Fibroblast of skin of abdomen (primary cell): ENCODE measurements around the gene UBE2Z. TPM values are rescaled to one million over a fixed set of nuclear protein-coding genes. Genes with fewer than 3 reads are reported as not detected.
A peak's percentile ranks its signal among the peaks of the same experiment; 100 is the strongest.
"Not testable (repeated sequence)": the region's sequence is repeated elsewhere in the genome, so short reads cannot be mapped to it uniquely, and the experiment has no call there.

Source experiments
- DNase-seq: peaks from one replicate; pipeline ENCODE4 v3.0.0-alpha.2; 2013
- polyA plus RNA-seq, 2 experiments: library from polyadenylated mRNA; unstranded; fragments of 120-200 nt; gene quantifications; one replicate each; pipeline ENCODE4 v1.2.1, GENCODE V29; 2013; ENCODE audit not compliant: insufficient read length in 2 of 2

UBE2Z gene
- 103 TPM for polyA plus RNA-seq (2013, experiment 1 of 2; ENCODE audit: insufficient read length)
- polyA plus RNA-seq (2013, experiment 2 of 2; ENCODE audit: insufficient read length) = 102 TPM

DNA sequence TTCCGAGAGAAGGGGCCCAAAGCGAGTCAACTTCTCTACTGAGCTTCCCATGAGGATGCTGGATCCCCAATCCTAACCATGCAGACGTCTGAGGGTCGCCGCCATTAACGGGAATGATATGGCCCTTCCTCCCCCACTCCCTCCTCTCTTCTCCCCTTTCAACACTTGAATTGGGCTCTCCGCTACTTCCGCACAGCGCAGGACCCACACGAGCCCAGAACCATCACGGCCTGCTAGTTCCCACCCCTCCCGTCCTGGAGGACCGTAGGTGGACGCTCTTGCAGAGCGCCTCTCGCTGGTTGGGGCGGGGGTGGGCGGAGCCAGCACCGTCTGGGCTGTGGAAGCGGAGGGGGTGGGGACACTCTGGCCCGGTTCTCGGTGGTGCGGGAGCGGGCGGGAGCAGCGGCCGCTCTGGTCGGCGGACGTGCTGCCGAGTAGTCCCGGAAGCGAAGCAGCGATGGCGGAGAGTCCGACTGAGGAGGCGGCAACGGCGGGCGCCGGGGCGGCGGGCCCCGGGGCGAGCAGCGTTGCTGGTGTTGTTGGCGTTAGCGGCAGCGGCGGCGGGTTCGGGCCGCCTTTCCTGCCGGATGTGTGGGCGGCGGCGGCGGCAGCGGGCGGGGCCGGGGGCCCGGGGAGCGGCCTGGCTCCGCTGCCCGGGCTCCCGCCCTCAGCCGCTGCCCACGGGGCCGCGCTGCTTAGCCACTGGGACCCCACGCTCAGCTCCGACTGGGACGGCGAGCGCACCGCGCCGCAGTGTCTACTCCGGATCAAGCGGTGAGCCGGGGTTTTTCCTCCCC, at the start of gene UBE2Z:
UBE2Z (plus strand) TSS at position 361 of the 797 bp plus-strand sequence; CDS start at position 458, 97 bp downstream.
- DNase-seq = peak; percentile 96

DNA sequence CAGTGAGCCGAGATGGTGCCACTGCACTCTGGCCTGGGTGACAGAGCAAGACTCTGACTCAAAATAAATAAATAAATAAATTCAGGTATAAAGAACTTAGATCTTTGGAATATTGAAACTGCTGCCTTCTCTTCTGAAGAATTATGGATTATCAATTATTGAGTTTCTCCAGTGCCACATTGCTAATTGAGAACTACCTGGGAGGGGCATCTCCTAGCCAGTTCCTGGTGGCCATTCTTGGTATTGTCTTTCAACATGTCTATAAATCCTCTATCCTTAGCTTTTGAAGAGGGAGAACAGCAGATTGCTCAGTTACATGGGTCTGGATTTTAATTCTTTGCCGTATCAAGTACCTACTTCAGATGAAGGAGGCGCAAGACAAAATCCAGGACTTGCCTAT, 48.2 kb upstream of the UBE2Z start:
- DNase-seq = no peak

DNA sequence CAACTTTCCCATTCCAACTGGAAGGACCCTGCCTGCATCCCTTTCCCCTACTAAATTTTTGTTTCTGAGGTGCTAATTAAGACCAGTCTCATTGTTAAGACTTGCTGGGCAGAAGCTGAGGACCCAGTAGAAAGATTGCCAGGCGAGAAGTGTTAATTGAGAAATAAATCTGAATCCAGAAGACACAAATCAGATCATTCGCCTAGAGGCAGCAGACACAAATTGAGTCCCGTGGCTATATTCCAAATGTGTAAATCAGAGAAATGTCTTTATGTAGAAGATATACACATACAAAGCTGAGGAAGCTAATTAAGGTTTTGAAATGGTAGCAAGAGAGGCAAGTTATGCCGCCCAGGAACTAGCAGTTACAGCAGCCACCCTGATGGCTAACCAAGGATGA, 47.8 kb upstream of the UBE2Z start:
- DNase-seq = no peak

DNA sequence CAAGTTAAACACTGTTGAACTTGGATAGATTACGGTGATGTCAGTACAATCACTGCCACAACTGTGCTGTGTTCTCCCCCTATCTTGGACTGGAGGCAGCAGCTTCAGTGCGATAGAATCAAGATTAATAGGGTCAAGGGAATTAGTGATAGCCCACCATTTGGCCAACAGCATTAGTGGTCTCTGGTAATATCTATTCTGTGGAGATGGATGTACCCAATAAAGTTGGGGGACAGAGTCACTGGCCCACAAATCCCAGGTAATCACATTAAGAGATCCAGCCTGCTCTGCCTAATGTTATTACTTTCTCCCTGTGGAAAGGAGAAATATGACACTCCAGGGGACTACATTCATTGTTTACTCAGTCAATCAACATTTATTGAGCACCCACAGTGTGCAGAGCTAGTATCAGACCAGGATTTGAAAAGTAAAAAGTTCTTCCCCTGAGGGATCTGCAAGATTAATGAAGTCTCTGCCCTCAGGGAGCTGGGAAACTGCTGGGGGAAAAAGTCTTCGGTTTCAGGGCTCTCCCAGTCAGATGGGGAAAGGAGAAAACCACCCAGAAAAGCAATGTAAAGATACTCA, 39.2 kb upstream of the UBE2Z start:
- DNase-seq = no peak

DNA sequence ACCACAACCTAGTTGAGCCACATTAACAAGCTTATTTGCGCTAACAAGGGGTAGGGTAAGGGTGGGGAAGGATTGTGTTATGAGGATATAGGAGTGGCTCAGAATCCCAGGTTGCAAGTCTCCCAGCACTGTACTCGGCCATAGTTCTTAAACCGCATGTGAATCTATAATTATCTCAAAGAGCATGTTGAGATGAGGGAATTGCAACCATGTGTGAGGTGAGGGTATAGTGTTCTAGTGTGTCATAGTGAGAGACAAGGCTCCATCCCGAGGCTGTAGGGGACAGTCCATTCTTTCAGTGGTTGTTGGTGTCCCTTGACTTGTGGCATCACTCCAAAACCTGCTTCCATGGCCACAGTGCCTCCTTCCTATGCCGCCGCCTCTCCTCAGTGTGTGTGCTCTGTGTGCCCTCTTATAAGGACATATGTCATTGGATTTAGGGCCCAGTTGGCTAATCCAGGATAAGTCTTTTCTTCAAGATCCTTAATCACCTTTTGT, 38.3 kb upstream of the UBE2Z start:
- DNase-seq = no peak

DNA sequence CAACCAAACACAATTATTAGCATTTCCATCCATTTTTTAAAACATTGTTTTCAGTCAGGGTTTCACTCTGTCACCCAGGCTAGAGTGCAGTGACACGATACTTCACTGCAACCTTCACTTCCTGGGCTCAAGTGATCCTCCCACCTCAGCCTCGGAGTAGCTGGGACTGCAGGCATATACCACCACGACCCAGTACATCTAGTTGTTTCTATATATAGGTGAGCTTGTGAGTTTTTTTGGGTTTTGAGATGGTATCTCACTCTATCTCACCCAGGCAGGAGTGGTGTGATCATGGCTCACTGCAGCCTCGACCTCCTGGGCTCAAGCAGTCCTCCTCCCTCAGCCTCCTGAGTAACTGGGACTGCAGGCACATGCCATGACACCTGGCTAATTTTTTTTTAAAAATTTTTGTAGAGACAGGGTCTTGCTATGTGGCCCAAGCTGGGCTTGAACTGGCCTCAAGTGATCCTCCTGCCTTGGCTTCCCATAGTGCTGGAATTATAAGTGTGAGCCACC, 37.1 kb upstream of the UBE2Z start:
- no peak for DNase-seq

DNA sequence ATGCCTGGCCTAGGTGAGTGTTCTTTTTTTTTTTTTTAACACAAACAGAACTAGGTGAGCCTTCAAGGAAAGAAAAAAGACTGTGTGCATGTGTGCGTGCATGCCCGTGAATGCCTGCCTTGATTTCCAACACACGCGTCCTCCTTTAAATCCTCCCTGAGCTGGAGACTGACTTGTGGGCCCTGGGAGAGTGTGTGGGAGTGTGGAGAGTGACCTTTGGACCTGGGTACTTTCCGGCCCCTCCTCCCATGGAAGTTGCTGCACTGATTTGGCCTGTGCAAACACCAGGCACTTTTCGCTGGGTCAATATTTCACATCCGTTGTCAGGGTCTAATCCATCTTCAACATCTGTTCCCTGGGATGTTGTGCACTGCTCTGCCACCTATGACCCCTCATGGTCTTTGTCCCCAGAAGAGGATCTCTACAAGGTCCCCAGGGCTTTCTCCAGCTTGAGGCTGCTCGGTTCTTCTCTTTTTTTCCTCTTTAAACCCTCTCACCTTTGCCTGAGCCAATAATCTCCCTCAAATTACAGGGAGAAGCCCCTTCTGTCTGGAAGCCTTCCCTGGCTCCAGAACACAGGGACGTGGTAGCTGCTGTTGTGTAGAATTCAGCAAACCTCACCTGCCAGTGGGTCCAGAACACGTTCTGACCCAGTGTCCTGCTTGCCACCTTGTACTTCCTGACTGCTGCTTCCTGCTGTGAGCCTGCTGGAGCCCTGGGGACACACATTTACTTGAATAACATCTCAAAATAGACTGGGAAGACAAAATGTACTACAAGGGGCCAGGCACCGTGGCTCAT, 36.5 kb upstream of the UBE2Z start:
- DNase-seq = no peak

DNA sequence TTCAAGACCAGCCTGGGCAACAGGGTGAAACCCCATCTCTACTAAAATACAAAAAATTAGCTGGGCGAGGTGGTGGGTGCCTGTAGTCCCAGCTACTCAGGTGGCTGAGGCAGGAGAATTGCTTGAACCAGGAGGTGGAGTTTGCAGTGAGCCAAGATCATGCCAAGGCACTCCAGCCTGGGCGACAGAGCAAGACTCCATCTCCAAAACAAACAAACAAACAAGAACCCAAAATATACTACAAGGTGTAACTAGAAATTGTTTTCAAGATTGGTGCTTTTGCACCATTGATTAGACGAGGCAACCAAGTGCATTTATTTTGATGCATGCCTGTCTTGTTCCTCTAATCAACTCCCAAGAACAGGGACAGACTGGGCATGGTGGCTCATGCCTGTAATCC, 35.8 kb upstream of the UBE2Z start:
- DNase-seq = not testable (repeated sequence)

DNA sequence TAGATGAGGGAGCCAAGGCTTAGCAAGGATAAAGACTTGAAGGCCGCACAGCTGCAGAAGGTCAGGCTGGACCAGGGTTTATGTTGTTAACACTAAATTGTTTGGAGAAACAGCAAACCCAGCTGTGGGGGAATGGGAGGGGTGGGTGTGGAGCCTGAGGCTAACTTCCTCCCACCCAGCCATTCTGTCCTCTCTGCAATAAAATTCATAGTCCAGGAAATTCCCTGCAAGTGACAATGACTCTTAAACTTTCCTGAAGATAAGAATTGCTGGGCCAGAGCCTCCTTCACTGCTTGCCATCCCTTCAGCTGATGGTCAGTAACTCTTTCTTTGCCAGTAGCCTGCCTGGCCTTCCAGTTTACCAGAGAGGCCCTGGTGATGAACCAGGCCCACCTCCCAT, 35.0 kb upstream of the UBE2Z start:
- DNase-seq = no peak

DNA sequence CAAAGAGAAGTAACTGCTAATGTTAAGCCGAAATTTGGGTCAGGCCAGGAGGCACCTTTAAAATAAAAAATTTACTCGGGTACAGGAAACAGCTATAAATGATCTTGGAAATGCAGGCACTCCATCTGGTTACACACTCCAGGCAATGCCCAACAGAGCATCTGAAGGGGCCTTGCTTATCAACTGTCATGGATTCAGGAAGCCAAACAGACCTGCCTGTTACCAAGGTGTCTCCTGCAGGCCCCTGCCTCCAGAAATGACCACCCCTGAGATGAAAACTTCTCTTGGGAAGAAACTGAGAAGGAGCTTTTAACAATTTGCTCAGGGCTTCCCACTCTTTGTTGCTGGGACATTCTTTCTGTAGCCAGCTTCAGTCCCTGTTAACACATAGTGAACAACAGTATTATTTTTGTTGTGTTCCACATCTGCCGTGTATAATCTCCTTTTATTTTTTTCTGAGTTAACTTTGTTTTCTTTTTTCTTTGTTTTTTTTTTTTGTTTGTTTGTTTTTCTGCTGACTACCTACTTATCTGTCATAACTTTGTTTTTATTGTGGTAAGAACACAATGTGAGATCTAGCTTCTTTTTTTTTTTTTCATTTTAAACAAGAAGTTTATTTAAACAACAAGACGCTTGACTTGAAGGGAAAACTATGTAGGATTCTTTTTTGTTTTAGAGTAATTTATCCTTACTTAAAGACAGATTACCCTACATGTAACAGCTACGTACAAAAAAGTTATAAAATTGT, 34.3 kb upstream of the UBE2Z start:
- no peak for DNase-seq

DNA sequence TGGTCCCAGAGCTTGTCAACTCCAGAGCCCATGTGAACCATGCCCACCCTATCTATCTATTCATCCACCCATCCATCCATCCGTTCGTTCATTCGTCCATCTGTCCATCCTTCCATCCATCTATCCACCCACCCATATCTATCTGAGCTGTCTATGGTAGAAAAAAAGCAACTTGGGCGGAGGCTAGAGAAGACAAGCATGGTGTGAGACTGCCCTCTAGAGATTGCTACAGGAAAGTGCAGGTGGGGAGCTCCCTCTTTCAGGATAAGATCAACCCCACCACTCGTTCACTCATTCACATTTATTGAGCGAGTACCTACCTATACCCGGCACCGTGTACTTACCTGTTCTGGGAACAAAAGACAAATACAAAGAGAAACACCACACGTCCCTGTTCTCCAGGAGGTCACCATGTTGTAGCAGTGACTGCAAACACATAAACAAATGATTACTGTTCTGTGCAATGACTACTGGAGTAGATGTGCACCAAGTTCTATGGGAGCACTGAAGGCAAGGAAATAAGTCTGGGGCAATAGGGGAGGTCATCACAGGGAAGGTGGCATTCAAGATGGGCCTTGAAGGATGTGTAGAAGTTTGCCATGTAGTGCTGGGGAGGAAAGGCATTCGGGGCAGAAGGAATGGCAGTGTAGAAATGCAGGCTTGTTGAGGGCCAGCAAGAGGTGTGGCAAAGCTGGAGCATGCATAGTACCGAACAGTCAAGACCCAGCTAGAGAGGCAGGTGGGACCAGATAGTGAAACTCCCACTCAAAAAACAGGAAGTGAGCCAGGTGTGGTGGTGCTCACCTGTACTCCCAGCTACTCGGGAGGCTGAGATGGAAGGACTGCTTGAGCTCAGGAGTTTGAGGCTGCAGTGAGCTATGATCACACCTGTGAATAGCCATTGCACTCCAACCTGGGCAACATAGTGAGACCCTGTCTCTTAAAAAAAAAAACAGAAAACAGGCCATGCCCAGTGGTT, 29.0 kb upstream of the UBE2Z start:
- peak; percentile 57 for DNase-seq

DNA sequence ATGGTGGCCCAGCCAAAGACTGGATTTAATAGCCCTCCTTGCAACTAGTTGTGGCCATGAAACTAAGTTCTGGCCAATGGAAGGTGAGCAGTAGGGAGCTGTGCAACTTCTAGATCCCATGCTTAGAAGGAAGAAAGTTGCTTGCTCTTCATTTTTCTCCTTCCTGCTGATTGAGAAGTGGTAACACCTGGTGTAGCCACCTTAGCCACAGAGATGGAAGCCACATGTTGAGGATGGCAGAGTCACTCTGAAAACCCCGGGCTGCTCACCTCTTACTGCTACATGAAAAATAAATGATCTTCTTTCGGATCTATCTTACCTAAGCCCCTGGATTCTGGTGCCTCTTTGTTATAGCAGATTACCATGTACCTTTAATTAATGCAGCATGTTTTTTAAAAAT, 25.9 kb upstream of the UBE2Z start:
- DNase-seq = no peak

DNA sequence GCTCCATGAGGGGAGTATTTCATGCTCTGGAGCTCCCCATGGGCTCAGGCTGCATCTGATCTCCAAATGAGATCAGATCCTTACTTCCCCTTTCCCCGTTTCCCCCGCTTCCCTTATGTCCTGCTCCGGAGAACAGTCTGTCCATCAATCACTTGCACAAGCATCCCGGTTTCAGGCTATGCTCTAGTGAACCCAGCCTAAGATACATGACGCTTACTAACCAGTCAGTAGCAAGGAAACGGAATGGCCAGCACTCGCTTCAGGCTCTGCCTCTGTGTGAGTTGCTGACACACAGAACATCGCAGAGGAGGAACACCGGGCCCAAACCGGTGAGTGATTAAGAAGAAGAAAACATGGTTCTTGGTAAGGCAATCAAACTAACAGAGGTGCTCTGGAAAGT, 25.0 kb upstream of the UBE2Z start:
- DNase-seq = no peak

DNA sequence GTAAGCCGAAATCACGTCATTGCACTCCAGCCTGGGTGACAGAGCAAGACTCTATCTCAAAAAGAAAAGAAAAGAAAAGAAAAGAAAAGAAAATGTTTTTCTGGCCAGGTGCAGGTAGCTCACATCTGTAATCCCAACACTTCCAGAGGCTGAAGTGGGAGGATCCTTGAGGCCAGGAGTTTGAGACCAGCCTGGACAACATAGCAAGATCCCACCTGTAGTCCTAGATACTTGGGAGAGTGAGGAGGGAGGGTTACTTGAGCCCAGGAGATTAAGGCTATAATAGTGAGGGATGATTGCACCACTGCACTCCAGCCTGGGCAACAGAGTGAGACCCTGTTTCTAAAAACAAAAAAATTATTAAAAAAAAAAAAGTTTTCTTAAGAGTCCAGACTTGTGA, 18.1 kb upstream of the UBE2Z start:
- DNase-seq = no peak

DNA sequence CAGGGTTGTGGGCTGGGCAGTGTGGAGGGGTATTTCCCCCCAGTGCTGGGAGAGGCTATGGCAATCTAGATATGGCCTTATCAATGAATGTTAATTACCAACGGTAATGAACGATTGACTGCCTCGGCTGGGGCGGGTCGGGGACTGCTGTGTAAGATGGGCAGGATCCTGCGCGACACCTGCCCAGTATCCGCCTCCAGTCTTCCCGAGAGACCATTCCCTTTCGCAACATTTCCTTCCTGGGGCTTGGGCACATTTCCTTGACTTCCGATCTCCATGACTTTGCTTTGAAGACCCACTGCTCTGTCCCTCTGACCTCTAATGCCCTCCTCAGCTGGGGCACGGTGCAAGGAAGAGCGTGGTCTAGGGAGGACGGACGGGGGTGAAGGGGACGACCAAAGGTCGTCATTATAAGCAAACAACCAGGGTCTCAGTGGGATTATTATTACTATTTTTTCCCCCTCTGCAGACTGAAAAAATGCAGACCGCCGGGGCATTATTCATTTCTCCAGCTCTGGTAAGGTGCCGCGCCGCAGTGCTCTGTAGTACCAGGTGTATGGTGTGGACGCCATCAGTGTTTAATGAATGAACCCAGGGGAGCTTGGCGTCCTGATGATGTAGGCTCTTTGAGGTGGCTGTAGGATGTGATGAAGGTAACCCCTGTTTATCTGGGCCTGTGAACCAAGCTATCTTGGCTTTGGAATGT, 15.1 kb upstream of the UBE2Z start:
- DNase-seq = no peak

DNA sequence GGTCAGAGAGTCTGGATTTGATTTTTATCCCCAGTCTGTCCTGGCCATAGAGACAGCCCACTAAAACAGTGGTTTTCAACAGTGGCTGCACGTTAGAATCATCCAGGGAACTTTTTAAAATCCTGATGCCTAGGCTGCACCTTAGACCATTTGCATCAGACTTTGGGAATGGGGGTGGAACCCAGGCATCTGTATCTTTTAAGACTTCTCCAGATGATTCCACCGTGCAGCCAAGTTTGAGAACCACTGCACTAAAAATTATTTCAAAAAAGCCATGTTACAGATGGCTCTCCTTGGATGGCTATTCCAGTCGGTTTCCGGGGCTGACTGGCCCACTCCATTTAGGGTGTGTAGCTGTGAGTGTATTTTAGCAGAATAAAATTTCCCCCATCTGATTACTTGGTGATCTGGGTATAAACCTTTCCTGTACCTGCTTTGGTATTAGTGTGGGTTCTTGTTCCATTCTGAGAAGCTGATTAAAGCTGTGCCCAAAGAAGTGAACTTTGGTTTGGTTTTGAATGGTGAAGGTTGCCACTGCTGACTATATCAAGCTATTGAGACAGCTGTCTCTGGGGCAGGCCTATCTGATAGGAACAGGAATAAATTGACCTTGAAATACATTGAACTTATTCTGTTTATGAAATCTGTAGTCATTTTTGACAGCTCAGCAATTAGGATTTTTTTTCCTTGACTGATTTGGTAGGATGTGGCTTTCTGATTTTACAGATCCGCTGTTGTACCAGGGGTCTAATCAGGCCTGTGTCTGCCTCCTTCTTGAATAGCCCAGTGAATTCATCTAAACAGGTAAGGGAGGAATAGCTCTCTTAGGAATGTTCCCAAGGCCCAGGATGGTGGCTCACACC, 14.3 kb upstream of the UBE2Z start:
- DNase-seq = no peak

DNA sequence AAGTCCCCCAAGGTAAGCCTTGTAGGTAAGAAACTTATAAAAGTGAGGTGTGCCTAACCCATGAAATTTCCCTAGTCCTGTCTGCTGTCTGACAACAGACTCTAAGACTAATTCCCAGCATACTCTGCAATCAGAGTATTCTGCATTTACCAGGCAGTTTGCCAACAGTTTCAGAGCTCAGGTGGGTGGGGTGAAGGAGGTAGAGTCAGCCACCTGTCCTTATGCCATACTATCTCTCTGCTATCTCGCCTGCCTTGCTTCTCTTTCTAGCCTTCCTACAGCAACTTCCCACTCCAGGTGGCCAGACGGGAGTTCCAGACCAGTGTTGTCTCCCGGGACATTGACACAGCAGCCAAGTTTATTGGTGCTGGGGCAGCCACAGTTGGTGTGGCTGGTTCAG, 13.3 kb upstream of the UBE2Z start:
- no peak for DNase-seq

DNA sequence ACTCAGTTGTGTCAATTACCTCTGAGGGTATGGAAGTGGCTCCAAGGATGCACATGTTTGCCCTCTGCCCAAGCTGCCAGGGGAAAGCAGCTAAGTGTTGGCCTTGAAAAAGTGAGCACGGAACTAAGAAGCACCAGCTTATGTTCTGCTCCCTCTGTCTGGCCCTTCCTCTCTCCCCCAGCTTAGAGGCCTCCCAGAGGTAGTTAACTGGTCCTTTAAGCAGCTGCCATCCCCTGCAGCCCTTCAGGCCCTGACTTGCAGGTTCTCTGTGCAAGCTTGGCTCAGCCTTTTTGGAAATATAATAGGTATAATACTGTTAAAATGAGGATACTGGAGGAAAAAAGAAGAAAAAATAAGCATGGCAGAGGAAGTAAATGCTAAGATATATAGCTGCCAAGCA, 7.0 kb upstream of the UBE2Z start:
- DNase-seq = no peak

DNA sequence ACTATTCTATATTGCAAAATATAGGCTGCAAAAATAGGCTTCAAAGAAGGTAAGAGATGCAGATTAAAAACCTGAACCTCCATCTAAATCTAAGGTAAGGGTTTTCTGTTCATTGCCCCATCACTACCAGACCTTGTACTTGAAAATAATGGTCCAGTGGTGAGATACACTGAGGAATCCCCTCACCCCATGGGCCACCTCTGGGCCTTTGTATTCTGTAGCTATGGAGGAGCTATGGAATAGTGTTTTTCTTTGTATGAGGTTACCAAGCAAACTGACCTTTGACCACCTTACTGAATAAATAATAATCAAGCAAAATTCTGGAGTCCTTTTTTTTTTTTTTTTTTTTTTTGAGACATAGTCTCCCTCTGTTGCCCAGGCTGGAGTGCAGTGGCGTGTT, 4.8 kb upstream of the UBE2Z start:
- no peak for DNase-seq
